ENCODE measurements around the gene ICAM3. TPM values are rescaled to one million over a fixed set of nuclear protein-coding genes. Genes with fewer than 3 reads are reported as not detected.

The ICAM3 gene
- total RNA-seq, 2 donors from 2014 or later, result 2.1 to 5.9 TPM

DNA sequence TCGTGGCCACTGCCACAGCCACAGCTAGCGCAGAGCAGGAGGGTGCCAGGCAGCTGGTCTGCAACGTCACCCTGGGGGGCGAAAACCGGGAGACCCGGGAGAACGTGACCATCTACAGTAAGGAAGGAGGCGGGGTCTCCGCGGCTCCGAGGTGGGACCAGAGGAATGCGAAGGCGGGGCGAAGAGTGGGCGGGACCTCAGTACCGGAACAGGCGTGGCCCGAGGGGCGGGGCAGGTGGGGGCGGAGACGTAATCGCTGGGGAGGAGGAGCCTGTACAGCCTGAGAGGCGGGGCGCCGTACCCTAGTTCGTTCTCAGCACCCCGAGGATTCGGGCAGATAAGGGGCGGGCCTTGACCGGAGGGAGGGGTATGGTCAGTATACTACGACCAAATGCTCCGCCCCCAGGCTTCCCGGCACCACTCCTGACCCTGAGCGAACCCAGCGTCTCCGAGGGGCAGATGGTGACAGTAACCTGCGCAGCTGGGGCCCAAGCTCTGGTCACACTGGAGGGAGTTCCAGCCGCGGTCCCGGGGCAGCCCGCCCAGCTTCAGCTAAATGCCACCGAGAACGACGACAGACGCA, 47.1 kb downstream of the ICAM3 start:
- Histone ChIP-seq H3K36me3 (replicated peaks in 1 of 2; ENCODE audit: insufficient read depth in 1 of 2, low read depth in 2 of 2) (no peaks in the 10 kb centered on the region), H3K27ac (no peak overlapping the region), H3K9me3 (no peaks in the 10 kb centered on the region), H3K4me1 (peaks cover 66% of the 10 kb centered on the region), H3K27me3 (peaks cover 0 to 81% of the 10 kb centered on the region in 2 donors), H3K4me3 (no peak overlapping the region)
- intact Hi-C loops (cut with DNase I), result no loop called here
- WGBS, 2 donors, result 0 to 2% methylated on average over 14 to 45 of the region's 45 CpGs
- ATAC-seq (peak; percentile 69), DNase-seq (peak; percentile 70 to 82 (median 76))
- TF ChIP-seq POLR2A (IDR thresholded peaks at IDR 0.05), result no peak
- TF ChIP-seq, protein P1, sequence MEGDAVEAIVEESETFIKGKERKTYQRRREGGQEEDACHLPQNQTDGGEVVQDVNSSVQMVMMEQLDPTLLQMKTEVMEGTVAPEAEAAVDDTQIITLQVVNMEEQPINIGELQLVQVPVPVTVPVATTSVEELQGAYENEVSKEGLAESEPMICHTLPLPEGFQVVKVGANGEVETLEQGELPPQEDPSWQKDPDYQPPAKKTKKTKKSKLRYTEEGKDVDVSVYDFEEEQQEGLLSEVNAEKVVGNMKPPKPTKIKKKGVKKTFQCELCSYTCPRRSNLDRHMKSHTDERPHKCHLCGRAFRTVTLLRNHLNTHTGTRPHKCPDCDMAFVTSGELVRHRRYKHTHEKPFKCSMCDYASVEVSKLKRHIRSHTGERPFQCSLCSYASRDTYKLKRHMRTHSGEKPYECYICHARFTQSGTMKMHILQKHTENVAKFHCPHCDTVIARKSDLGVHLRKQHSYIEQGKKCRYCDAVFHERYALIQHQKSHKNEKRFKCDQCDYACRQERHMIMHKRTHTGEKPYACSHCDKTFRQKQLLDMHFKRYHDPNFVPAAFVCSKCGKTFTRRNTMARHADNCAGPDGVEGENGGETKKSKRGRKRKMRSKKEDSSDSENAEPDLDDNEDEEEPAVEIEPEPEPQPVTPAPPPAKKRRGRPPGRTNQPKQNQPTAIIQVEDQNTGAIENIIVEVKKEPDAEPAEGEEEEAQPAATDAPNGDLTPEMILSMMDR (IDR thresholded peaks at IDR 0.05), result no peak

DNA sequence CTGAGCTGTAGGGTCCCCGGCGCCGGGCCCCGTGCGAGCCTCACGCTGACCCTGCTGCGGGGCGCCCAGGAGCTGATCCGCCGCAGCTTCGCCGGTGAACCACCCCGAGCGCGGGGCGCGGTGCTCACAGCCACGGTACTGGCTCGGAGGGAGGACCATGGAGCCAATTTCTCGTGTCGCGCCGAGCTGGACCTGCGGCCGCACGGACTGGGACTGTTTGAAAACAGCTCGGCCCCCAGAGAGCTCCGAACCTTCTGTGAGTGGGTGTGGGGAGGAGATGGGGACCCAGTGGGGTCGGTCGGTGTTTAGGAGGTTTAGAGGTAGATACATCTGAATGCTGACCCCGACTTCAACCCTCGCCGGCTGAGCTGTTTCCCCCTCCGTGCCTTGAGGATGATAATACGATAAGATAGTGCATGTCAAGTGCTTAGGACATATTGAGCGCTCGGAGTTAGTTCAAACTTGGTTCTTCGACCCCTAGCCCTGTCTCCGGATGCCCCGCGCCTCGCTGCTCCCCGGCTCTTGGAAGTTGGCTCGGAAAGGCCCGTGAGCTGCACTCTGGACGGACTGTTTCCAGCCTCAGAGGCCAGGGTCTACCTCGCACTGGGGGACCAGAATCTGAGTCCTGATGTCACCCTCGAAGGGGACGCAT, 47.7 kb downstream of the ICAM3 start:
- Histone ChIP-seq H3K4me3 (no peak overlapping the region), H3K27ac (no peak overlapping the region), H3K36me3 (replicated peaks in 1 of 2; ENCODE audit: insufficient read depth in 1 of 2, low read depth in 2 of 2) (no peaks in the 10 kb centered on the region), H3K4me1 (peaks cover 73% of the 10 kb centered on the region), H3K9me3 (no peaks in the 10 kb centered on the region), H3K27me3 (peaks cover 0 to 79% of the 10 kb centered on the region in 2 donors)
- TF ChIP-seq POLR2A (IDR thresholded peaks at IDR 0.05), result no peak
- TF ChIP-seq, protein P1 (IDR thresholded peaks at IDR 0.05), result no peak
- ATAC-seq (peak; percentile 13), DNase-seq (no peak)
- 0 to 1% methylated on average over 25 to 49 of the region's 49 CpGs for WGBS, 2 donors
- intact Hi-C loops (cut with DNase I), result no loop called here

DNA sequence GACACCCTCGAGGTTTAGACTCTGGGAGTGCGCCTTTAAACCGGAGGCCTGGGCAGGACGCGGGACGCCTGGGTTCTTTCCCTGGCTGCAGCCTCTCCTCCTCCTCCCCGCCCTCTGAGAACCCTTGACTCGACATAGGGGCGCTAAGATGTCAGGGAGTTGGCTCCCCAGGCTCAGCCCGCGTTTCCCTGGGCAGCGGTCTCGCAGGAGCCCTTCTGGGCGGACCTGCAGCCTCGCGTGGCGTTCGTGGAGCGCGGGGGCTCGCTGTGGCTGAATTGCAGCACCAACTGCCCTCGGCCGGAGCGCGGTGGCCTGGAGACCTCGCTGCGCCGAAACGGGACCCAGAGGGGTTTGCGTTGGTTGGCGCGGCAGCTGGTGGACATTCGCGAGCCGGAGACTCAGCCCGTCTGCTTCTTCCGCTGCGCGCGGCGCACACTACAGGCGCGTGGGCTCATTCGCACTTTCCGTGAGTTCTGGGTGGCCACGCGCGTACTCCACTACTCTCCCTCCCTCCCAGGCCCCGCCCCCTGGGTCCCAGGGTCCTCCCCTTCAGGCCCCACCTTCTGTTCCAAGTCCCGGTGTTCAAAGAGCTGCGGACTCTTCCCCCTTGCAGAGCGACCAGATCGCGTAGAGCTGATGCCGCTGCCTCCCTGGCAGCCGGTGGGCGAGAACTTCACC, 48.4 kb downstream of the ICAM3 start:
- 1 to 6% methylated on average over 13 to 57 of the region's 57 CpGs for WGBS, 2 donors
- peaks cover 0 to 72% of the 10 kb centered on the region in 2 donors for H3K27me3 ChIP-seq
- no peak for TF ChIP-seq POLR2A (IDR thresholded peaks at IDR 0.05)
- TF ChIP-seq, protein P1 (IDR thresholded peaks at IDR 0.05), result no peak
- H3K36me3 ChIP-seq (replicated peaks in 1 of 2; ENCODE audit: insufficient read depth in 1 of 2, low read depth in 2 of 2), result no peaks in the 10 kb centered on the region
- H3K4me3 ChIP-seq, result no peak overlapping the region
- peak; percentile 4 for ATAC-seq
- H3K4me1 ChIP-seq, result peaks cover 74% of the 10 kb centered on the region
- DNase-seq, result peak in 2 of 4 donors; percentile 47 to 50
- intact Hi-C loops (cut with DNase I), result no loop called here
- H3K27ac ChIP-seq, result no peak overlapping the region
- no peaks in the 10 kb centered on the region for H3K9me3 ChIP-seq

DNA sequence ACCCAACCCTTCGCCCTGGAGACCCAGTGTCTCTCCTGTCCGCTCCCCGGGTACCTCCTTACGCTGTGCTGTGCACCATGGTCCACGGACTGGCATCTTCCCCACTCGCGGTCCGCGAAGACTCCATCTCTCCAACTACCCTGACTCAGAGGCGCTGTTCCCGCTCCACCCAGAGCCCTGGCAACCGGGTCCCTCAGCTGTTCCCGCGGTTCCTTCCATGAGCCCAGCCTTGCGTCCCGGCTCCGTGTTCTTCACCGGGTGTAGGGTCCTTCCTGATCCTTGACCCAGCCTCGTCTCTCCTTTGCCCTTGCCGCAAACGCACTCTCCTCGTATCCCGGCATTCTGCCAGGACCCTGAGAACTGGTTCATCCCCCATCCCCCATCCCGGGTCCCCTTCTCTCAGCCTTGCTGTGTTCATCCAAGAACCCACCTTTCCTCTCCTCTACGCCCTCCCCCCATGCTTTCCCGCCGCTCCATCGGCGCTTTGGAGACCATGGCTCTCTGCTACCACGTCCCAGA, 49.0 kb downstream of the ICAM3 start:
- no peak overlapping the region for H3K4me3 ChIP-seq
- H3K36me3 ChIP-seq (replicated peaks in 1 of 2; ENCODE audit: insufficient read depth in 1 of 2, low read depth in 2 of 2), result peaks cover 0 to 2% of the 10 kb centered on the region in 2 donors
- H3K27ac ChIP-seq, result no peak overlapping the region
- intact Hi-C loops (cut with DNase I), result no loop called here
- peaks cover 68% of the 10 kb centered on the region for H3K4me1 ChIP-seq
- DNase-seq (no peak), ATAC-seq (no peak)
- no peaks in the 10 kb centered on the region for H3K9me3 ChIP-seq
- H3K27me3 ChIP-seq, result peaks cover 0 to 68% of the 10 kb centered on the region in 2 donors
- TF ChIP-seq, protein P1 (IDR thresholded peaks at IDR 0.05), result no peak
- TF ChIP-seq POLR2A (IDR thresholded peaks at IDR 0.05), result no peak
- WGBS, 2 donors, result 0 to 3% methylated on average over 30 of the region's 30 CpGs
